ENCODE data around the gene TMEM204.

The TMEM204 gene

GRCh38 chr16:1523581-1524245, 9.8 kb upstream of the TMEM204 start:
- DNase-seq: no peak

GRCh38 chr16:1524366-1524765, 9.1 kb upstream of the TMEM204 start:
- DNase-seq: no peak

GRCh38 chr16:1525871-1526607, 7.4 kb upstream of the TMEM204 start:
- DNase-seq: no peak

DNA sequence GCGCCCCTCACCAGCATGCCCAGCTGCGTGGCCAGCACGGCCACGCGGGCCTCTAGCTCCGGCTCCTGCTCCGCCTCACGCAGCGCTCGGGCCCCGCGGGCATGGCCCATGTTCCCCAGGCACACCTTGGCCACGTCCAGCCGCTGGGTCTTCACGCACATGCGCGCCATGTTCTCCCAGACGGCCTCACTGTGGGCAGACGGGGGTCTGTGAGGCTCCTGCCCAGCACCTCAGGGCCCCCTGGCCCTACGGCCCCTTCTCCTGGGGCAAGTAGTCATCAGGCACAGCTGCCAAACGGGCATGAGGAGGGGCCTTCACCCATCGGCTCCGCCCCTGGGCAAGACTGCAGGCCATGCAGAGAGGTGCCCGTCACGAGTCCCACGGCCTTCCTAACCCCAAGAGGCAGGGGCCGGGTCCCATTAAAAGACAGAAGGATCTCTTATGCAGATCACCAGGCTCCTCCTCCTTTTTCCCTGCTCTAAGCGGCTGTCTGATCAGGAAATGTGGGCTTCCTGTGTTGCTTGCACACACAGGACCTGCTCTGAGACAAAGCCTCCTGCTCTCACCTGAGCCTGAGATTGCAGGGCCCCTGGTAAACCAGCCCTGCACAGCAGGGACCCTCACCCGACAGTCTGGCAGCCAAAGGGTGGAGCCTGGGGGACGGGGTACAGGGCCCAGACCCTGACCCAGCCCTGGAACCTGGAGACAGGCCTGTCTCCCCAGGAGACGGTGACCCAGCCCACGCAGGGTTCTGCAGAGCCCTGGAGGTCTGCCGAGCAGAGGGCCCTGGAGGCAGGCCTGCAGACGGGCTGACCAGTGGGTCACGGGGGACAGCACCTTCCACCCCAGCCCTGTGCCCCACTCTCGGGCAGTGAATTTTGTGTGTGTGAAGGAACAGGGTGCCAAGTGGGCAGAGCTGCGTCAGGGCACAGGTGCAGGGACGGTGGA, 6.6 kb upstream of the TMEM204 start:
- DNase-seq: no peak

GRCh38 chr16:1527836-1528811, 5.3 kb upstream of the TMEM204 start:
- DNase-seq: peak; percentile 74

- peak; percentile 17 for DNase-seq
Observed at GRCh38 chr16:1528921-1529537, 4.4 kb upstream of the TMEM204 start.

GRCh38 chr16:1530349-1530882, 3.0 kb upstream of the TMEM204 start:
- DNase-seq: no peak

- peak; percentile 77 for DNase-seq
Observed at GRCh38 chr16:1530883-1531637, 2.4 kb upstream of the TMEM204 start.

DNA sequence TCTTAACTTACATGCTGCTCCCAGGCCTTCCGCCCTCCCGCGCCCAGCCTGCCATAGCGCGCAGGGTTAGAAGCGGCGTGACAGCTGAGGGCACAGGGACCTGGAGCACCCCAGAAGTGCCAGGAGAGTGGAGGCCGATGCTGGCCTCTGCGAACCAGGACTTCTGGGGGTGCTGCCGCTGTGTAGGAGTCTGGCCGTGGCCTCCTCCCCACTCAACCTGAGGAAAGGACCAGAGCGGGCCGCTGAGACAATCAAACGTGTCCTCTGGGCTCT, 1.9 kb upstream of the TMEM204 start:
- no peak for DNase-seq

DNA sequence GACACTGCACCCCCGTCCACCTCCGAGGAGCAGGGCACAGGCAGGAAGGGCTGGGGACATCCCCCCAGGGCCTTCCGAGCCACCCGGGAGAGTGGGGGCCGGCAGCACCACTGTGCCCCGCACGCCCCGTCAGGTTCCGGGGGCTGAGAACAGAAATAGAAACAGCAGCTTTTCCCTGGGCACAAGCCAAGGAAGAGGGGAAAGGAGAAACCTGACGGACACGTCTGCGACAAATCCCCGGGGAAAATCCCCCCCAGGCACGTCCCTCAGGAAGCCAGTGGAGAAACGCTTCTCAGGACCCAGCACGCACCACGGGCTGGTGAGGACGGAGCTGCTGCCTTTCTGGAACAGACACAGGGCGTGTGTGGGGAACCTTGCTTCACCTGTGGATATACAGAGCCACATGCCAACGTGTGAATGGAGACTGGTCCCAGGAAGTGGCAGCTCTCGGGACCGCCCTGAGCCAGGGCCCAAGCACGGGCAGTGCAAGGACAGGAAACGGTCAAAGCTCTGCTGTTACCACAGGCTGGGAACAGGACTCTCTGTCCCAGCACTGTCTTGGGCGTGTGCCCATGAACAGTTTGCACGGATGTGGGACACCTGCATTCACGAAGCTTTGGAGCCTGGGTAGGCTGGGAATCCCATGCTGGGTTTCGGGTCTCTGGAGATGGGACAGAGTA, 1.2 kb upstream of the TMEM204 start:
- DNase-seq: peak; percentile 61

DNA sequence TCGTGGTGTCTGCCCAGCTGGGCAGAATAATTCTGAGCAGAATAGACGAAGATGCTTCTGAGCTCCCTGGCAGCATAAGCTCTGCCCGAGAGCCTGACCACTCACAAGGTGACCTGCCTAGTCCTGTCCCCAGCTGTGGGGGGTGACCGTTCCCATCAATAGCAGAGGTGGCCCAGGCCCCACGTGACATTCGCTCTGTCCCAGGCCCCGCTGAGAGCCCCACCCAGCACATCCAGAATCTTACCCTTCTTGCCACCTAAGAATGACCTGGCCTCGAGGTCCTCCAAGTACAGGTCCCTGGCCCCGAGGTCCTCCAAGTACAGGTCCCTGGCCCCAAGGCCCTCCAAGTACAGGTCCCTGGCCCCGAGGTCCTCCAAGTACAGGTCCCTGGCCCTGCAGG, 695 bp upstream of the TMEM204 start:
- no peak for DNase-seq

DNA sequence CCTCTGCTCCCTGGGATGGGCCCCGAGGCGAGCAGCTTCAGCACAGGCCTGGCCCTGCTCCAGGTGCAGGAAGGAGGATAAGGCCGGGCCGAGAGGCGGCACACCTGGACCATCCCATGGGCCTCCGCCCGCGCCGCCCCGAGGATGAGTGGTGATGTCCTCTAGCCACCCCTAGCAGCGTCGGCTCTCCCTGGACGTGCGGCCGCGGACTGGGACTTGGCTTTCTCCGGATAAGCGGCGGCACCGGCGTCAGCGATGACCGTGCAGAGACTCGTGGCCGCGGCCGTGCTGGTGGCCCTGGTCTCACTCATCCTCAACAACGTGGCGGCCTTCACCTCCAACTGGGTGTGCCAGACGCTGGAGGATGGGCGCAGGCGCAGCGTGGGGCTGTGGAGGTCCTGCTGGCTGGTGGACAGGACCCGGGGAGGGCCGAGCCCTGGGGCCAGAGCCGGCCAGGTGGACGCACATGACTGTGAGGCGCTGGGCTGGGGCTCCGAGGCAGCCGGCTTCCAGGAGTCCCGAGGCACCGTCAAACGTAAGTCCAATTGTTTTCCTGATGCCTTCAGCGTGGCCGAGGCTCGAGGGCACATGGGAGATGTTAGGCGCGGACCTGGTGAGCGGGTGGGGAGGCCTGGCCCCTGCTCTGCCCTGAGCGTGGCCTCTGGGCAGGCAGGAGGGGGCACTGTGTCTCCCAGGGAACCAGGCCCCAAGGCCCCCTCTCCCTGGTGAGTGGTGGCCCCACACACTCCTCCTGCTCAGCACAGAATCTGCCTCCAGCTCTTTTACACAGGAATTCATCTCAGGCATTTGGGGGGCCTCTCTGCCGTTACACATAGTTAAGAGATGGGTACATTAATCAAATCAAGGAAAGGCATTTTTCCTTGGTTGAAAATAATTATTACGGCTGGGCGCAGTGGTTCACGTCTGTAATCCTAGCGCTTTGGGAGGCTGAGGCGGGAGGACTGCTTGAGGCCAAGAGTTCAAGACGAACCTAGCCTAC, 855 bp downstream of the TMEM204 start:
- peak; percentile 52 for DNase-seq

DNA sequence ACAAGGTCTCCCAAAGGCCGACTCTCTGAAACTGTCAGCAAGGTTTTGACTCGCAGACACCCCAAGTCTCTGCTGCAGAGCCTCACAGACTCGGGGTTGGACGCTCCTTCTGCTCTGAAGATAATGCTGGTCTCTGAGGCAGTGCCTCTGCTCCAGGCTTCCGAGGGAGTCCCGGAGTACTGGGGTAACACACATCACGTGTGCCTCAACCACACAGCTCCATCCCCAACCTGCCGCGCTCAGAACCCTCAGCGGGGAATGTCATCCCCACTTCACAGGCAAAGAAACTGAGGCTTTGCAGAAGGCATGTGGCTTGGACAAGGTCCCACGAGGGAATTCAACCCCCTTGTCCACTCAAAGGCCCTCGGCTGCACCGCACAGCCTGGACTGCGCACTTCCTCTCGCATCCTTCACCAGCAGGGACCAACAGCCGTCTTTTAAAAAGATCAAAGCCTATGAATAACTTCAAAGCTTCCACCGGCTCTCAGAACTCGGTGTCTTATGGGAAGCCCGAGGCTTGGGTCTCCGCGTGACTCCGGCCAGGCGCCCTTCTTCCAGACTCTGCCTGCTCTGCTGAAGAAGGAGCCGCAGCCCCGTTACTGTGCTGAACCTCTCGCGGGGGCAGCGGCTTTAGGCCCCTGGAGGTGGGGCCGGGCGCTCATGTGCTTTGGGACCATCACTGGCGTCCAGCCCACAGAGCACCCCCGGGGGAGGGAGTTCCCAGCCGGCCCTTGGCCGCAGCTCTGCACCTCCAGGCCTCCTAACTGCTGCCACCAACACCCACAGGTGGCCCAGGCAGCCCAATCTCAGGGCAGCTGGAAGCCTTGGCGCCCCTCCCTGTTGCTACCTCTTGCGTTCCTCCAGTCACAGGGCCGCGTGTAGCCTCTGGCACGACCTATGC, 2.2 kb downstream of the TMEM204 start:
- DNase-seq: no peak

GRCh38 chr16:1536601-1537000, 3.1 kb downstream of the TMEM204 start:
- DNase-seq: no peak

DNA sequence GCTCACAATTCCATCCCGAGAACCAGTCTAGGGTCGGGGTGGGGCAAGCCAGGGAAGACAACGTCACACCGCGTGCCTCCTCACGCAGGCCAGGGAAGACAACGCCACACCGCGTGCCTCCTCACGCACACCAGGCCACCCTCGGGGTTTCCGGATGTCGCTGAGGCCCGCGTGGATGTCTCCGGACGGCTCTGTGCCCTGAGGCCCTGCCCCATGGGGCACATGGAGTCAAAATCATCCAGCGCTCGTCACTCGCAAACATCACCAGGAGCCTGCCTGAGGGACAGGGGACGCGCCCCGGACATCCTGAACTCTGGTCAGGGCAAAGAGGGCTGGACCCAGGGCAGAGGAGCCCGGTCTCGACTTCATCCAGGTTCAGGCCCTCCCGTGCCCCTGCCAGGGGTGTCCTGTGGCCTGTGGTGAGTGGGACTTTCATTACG, 3.7 kb downstream of the TMEM204 start:
- no peak for DNase-seq

DNA sequence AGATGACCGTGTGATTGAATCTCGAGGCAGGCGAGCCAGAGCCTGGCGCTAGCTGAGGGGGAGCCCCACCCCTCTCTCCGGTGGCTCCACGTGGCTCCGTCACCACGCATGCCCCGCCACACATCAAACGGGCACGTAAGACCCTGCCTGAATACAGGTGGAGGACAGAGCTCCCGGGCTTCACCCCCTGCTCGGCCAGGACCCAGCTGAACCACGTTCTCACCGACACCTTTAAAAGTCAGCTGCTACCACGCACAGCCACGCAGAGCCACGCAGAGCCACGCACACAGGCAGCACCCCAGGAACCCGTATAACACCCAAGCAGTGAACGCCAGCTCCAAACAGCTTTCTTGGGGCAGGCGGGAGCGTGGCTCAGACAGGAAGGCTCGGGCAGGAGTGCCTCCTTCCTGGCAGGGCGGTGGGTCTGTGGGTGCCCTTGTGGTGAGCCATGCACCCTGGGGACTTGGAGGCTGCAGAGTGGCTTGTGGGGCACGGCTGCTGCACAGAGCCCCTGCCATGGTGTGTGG, 4.4 kb downstream of the TMEM204 start:
- no peak for DNase-seq

- peak; percentile 62 for DNase-seq
Observed at GRCh38 chr16:1538804-1539520, 5.5 kb downstream of the TMEM204 start.

Measured in left hindlimb (tissue), 1 donor.